HS-27A (cell line): ENCODE results near the gene FAM53A.

Source experiments
- DNase-seq: peaks from one replicate; pipeline ENCODE4 v3.0.0-alpha.2; 2012; ENCODE audit warnings: low read depth, missing footprints

The FAM53A gene

DNA sequence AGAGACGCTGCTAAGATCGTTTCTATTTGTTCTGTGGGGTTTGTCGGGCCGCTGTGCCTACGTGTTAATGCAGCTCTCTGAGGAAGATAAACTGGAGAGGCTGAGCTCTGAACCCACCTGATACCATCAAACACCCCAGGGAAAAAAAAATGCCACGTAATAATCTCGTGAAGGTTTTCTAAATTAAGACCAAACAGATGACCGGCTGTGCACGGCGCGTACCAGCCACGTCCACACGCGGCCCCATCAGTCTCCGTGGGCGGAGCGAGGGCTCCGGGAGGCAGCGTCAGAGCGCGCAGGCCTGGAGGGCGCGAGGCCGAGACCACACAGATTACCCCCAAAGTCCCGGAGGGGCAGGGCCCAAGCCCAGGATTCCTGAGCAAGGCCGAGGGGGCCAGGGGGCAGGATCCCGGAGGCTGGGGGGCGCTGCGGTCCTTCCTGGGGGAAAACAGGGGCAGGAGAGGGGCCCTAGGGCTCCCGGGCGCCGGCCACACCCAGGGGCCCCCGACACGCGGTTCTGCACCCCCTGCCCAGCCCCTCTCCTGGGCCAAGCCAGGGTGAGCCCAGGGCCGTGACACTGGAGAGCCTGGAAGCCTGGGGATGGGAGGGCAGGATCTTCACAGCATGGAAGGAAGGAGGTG is 91.9 kb downstream of the FAM53A start:
- no peak for DNase-seq

GRCh38 chr4:1591107-1591506 is 93.0 kb downstream of the FAM53A start:
- DNase-seq = no peak

- DNase-seq = no peak
Observed at GRCh38 chr4:1590244-1590643, 93.9 kb downstream of the FAM53A start.
